Mucosa of descending colon (tissue), 3 donors: ENCODE measurements around the gene VIT. TPM values are rescaled to one million over a fixed set of nuclear protein-coding genes. Genes with fewer than 3 reads are reported as not detected.

ENCODE experiments used
- ATAC-seq: fragments of 200-7000 bp; cut with Tn5 transposase; one replicate; pipeline ENCODE4 v1.9.1; 2020; ENCODE audit warnings: mild to moderate bottlenecking, moderate library complexity
- DNase-seq, 3 donors: peaks; one replicate each; pipeline ENCODE4 v3.0.0-alpha.2; 2020
- H3K36me3 ChIP-seq: fragments of 200-600 bp; one replicate; pipeline ENCODE4 v1.8.0; 2021; ENCODE audit warnings: low read depth, mild to moderate bottlenecking
- H3K4me1 ChIP-seq: fragments of 200-600 bp; one replicate; pipeline ENCODE4 v1.8.0; 2021; ENCODE audit warnings: low read depth, mild to moderate bottlenecking
- H3K4me3 ChIP-seq: fragments of 200-600 bp; one replicate; pipeline ENCODE4 v1.8.0; 2021; ENCODE audit warnings: mild to moderate bottlenecking
- H3K9me3 ChIP-seq: fragments of 200-600 bp; one replicate; pipeline ENCODE4 v1.8.0; 2021; ENCODE audit warnings: mild to moderate bottlenecking
- CTCF ChIP-seq: fragments of 200-600 bp; IDR thresholded peaks from one replicate; pipeline ENCODE4 v1.8.0; 2022; ENCODE audit warnings: antibody characterized with exemption, mild to moderate bottlenecking
- intact Hi-C, 2 donors: fragments of 100-400 bp; cut with DNase I in 1 of 2; cut with micrococcal nuclease in 1 of 2; formaldehyde crosslinking; loops; one replicate each; pipeline versions ENCODE4 v1.11.0 to v1.11.1; 2022; cut with DNase I, micrococcal nuclease
- total RNA-seq, 3 donors: library from RNA; stranded (reverse); fragmentation: NEBNext Ultra II Directional in 2 of 3; extraction: Animal tissue kit (Norgen Biotek cat#: 25700) in 2 of 3; gene quantifications; one replicate each; pipeline versions ENCODE4 v1.2.1 to v1.2.4, GENCODE V29; 2021 to 2023
- donor health status: DM: no; HTN: no; CAD: no; lungs with moderate emphysema.
- donor health status: DM: no; HTN: no; CAD: no.
- donor health status: DM: no; HTN: yes; CAD: no.

Gene VIT
- total RNA-seq, 3 donors from 2014 or later = 1.3 to 3.5 TPM; not detected in 1

- DNase-seq (no peak), ATAC-seq (no peak)
- no peaks in the 10 kb centered on the region for H3K4me1 ChIP-seq
- intact Hi-C loops = no loop called here
- no peak for TF ChIP-seq CTCF
- no peaks in the 10 kb centered on the region for H3K36me3 ChIP-seq
- H3K4me3 ChIP-seq = no peak overlapping the region
- no peaks in the 10 kb centered on the region for H3K9me3 ChIP-seq
Measured at GRCh38 chr2:36798724-36799123, 102.2 kb downstream of the VIT start.

- DNase-seq = no peak
- intact Hi-C loops = no loop called here
- TF ChIP-seq CTCF = no peak
- Histone ChIP-seq H3K4me3 (no peak overlapping the region), H3K36me3 (no peaks in the 10 kb centered on the region), H3K9me3 (no peaks in the 10 kb centered on the region), H3K4me1 (no peaks in the 10 kb centered on the region)
- ATAC-seq = peak; percentile 12
Measured at GRCh38 chr2:36800381-36800780, 103.9 kb downstream of the VIT start.

DNA sequence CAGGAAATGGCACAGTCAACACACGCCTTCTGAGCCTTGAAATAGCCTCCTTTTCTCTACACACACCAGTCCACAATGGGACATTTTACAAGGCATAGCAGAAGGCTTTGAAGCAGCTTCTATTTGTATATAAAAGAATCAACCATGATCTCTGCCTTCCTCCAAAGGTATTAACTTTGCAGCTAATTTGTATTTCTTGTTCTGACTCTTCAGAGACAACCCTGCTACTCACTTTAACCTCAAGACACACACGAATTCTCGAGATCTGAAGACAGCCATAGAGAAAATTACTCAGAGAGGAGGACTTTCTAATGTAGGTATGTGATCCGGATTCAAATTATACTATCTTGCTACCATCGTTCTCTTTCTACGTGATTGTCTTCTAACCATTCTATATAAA is 104.6 kb downstream of the VIT start:
- no peak for ATAC-seq
- intact Hi-C loops = no loop called here
- TF ChIP-seq CTCF = no peak
- Histone ChIP-seq H3K36me3 (no peaks in the 10 kb centered on the region), H3K4me1 (no peaks in the 10 kb centered on the region), H3K4me3 (no peak overlapping the region), H3K9me3 (no peaks in the 10 kb centered on the region)
- DNase-seq = no peak

GRCh38 chr2:36802952-36803351 is 106.4 kb downstream of the VIT start:
- H3K4me3 ChIP-seq = no peak overlapping the region
- intact Hi-C loops = no loop called here
- no peak for DNase-seq
- no peaks in the 10 kb centered on the region for H3K36me3 ChIP-seq
- no peak for TF ChIP-seq CTCF
- no peaks in the 10 kb centered on the region for H3K9me3 ChIP-seq
- H3K4me1 ChIP-seq = peaks cover 1% of the 10 kb centered on the region
- peak; percentile 45 for ATAC-seq

DNA sequence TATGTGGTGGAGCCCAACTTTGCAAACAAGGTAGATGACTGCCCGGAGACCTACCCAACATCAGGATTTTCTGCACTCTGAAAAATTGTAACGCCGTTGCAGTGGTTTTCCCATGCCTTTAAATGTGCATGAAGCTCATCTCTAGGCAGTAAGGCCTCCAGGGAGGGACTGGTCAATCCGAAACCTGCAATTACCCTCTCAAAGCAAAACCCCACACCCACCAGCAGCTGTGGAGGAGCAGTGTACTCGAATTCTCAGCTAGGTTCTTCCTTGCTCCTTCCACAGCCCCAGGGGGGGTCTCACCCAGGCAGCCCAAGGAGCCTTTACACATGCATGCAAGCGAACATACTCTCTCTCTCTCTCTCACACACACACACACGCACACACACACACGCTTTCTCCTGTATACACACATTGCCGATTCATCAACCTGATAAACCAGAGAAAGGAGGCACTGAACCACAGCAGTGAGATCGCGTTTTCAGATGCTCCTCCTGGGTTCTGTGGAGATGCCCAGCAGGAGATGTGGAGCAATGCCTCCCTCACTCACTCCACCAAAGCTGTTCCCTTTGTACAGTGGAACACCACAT is 109.2 kb downstream of the VIT start:
- H3K9me3 ChIP-seq = no peaks in the 10 kb centered on the region
- no peak overlapping the region for H3K4me3 ChIP-seq
- intact Hi-C loops = no loop called here
- no peak for TF ChIP-seq CTCF
- peaks cover 4% of the 10 kb centered on the region for H3K4me1 ChIP-seq
- no peaks in the 10 kb centered on the region for H3K36me3 ChIP-seq
- no peak for ATAC-seq
- DNase-seq = no peak
